IMR-90 (cell line): ENCODE results near the gene PCDHGB7. TPM values are rescaled to one million over a fixed set of nuclear protein-coding genes. Genes with fewer than 3 reads are reported as not detected.

ENCODE experiments used
- ATAC-seq: fragments of 200-7000 bp; cut with Tn5 transposase; 2 replicates; pipeline ENCODE4 v1.9.1; 2020; ENCODE audit warnings: low read depth, mild to moderate bottlenecking, moderate library complexity
- BruUV-seq: library from RNA; stranded (reverse); fragments of 400-500 nt; replicated peaks from 2 replicates; lab custom pipeline; 2021; lab: Mats Ljungman, UMichigan
- CTCF ChIA-PET: fragments of 300-600 bp; formaldehyde crosslinking; extraction: SDS; loops from one replicate; lab custom pipeline; 2021; ENCODE audit warnings: antibody characterized with exemption; lab: Yijun Ruan, JAX
- POLR2A ChIA-PET: fragments of 300-600 bp; sonication (Branson Sonifier 250); formaldehyde crosslinking; loops from one replicate; lab custom pipeline; 2022; ENCODE audit warnings: antibody characterized with exemption; ENCODE audit not compliant: unreplicated experiment; lab: Charles Lee
- DNase-seq: peaks from one replicate; pipeline ENCODE4 v3.0.0; 2013
- H2AFZ ChIP-seq: replicated peaks from 2 replicates; pipeline ENCODE3; 2013; ENCODE audit warnings: low read length, mild to moderate bottlenecking; ENCODE audit not compliant: poor library complexity
- H2AK5ac ChIP-seq: 2 replicates; pipeline ENCODE4 v1.6.1; 2013; ENCODE audit warnings: low read depth, low read length, inconsistent platforms
- H2AK9ac ChIP-seq: replicated peaks from 2 replicates; pipeline ENCODE3; 2013; ENCODE audit warnings: mild to moderate bottlenecking, low read depth, low read length, moderate library complexity; ENCODE audit not compliant: poor library complexity
- H2BK120ac ChIP-seq: 2 replicates; pipeline ENCODE4 v1.6.1; 2013; ENCODE audit warnings: low read depth, low read length, inconsistent platforms
- H2BK15ac ChIP-seq: 3 replicates; pipeline ENCODE4 v1.6.1; 2013; ENCODE audit warnings: low read depth, low read length, inconsistent platforms
- H2BK20ac ChIP-seq: 2 replicates; pipeline ENCODE4 v1.6.1; 2013; ENCODE audit warnings: low read depth, mild to moderate bottlenecking, inconsistent platforms, low read length, moderate library complexity
- H2BK5ac ChIP-seq: 2 replicates; pipeline ENCODE4 v1.6.1; 2013; ENCODE audit warnings: mild to moderate bottlenecking, low read depth, low read length, inconsistent platforms; ENCODE audit not compliant: poor library complexity, severe bottlenecking
- H3K14ac ChIP-seq: replicated peaks from 2 replicates; pipeline ENCODE4 v1.6.1; 2013; ENCODE audit warnings: low read depth, low read length, inconsistent platforms
- H3K18ac ChIP-seq: 2 replicates; pipeline ENCODE4 v1.6.1; 2013; ENCODE audit warnings: low read depth, low read length, control low read depth
- H3K23ac ChIP-seq: 2 replicates; pipeline ENCODE4 v1.6.1; 2013; ENCODE audit warnings: low read depth, low read length, inconsistent platforms
- H3K27ac ChIP-seq: 2 replicates; pipeline ENCODE4 v1.5.1; 2013; ENCODE audit warnings: mild to moderate bottlenecking, control low read depth, low read length; ENCODE audit not compliant: insufficient read depth
- H3K27me3 ChIP-seq: 2 replicates; pipeline ENCODE4 v1.6.1; 2013; ENCODE audit warnings: low read length; ENCODE audit not compliant: control insufficient read depth, insufficient read depth
- H3K36me3 ChIP-seq: 2 replicates; pipeline ENCODE4 v1.6.1; 2013; ENCODE audit warnings: low read length, mixed read lengths; ENCODE audit not compliant: control insufficient read depth, insufficient read depth
- H3K4ac ChIP-seq: 2 replicates; pipeline ENCODE4 v1.6.1; 2013; ENCODE audit warnings: low read depth, low read length, inconsistent platforms
- H3K4me1 ChIP-seq: 2 replicates; pipeline ENCODE4 v1.6.1; 2013; ENCODE audit warnings: low read length, mixed read lengths; ENCODE audit not compliant: control insufficient read depth, insufficient read depth
- H3K4me2 ChIP-seq: 2 replicates; pipeline ENCODE4 v1.6.1; 2013; ENCODE audit warnings: low read depth, mild to moderate bottlenecking, control low read depth, low read length, moderate library complexity
- H3K4me3 ChIP-seq: 2 replicates; pipeline ENCODE4 v1.5.1; 2013; ENCODE audit warnings: low read depth, mild to moderate bottlenecking, control low read depth, low read length, moderate library complexity; ENCODE audit not compliant: insufficient read depth
- H3K56ac ChIP-seq: 2 replicates; pipeline ENCODE4 v1.6.1; 2013; ENCODE audit warnings: low read length, inconsistent platforms; ENCODE audit not compliant: insufficient read depth; ENCODE audit errors: extremely low read depth
- H3K79me1 ChIP-seq, 2 experiments: 2 replicates each; pipeline ENCODE4 v1.6.1; 2013; ENCODE audit warnings: low read length in 2 of 2, inconsistent platforms in 1 of 2, low read depth in 1 of 2
- H3K9ac ChIP-seq: 2 replicates; pipeline ENCODE4 v1.6.1; 2013; ENCODE audit warnings: low read depth, low read length, control low read depth
- H3K9me1 ChIP-seq: 2 replicates; pipeline ENCODE4 v1.6.1; 2013; ENCODE audit warnings: low read length, inconsistent platforms; ENCODE audit not compliant: insufficient read depth
- H3K9me3 ChIP-seq: 2 replicates; pipeline ENCODE4 v1.6.1; 2013; ENCODE audit warnings: low read length; ENCODE audit not compliant: control insufficient read depth, insufficient read depth
- H4K20me1 ChIP-seq: 2 replicates; pipeline ENCODE4 v1.6.1; 2013; ENCODE audit warnings: low read length, inconsistent platforms; ENCODE audit not compliant: insufficient read depth
- H4K5ac ChIP-seq: 2 replicates; pipeline ENCODE4 v1.6.1; 2013; ENCODE audit warnings: mild to moderate bottlenecking, low read depth, low read length, control low read depth
- H4K8ac ChIP-seq, 2 experiments: 2 replicates each; pipeline ENCODE4 v1.6.1; 2013; ENCODE audit warnings: low read depth in 2 of 2, low read length in 2 of 2, control low read depth in 1 of 2, inconsistent platforms in 1 of 2
- H4K91ac ChIP-seq: 2 replicates; pipeline ENCODE4 v1.6.1; 2013; ENCODE audit warnings: low read depth, low read length, inconsistent platforms; ENCODE audit not compliant: insufficient read depth
- BHLHE40 ChIP-seq: fragments of 150-350 bp; IDR thresholded peaks from 2 replicates; pipeline ENCODE4 v1.6.1; 2016; ENCODE audit warnings: mild to moderate bottlenecking, low read depth, low read length
- CEBPB ChIP-seq: IDR thresholded peaks from 2 replicates; pipeline ENCODE4 v1.6.1; 2012; ENCODE audit warnings: low read depth, low read length, improper control_type of control experiment
- MAZ ChIP-seq: IDR thresholded peaks from 2 replicates; pipeline ENCODE4 v1.6.1; 2012; ENCODE audit warnings: low read depth, mild to moderate bottlenecking, low read length, improper control_type of control experiment, moderate library complexity, borderline replicate concordance
- RAD21 ChIP-seq: IDR thresholded peaks from 2 replicates; pipeline ENCODE4 v1.6.1; 2012; ENCODE audit warnings: low read length, improper control_type of control experiment
- RCOR1 ChIP-seq: IDR thresholded peaks from 2 replicates; pipeline ENCODE4 v1.6.1; 2012; ENCODE audit warnings: mild to moderate bottlenecking, low read length, improper control_type of control experiment; ENCODE audit not compliant: insufficient replicate concordance
- RFX5 ChIP-seq: IDR thresholded peaks from 2 replicates; pipeline ENCODE4 v1.8.0; 2012; ENCODE audit warnings: low read depth, mild to moderate bottlenecking, low read length, moderate library complexity
- USF2 ChIP-seq: fragments of 150-350 bp; IDR thresholded peaks from 2 replicates; pipeline ENCODE4 v1.6.1; 2017; ENCODE audit warnings: mild to moderate bottlenecking, antibody characterized with exemption, low read length, low read depth
- WGBS, 2 experiments: methylation state at CpG; one replicate each; pipeline versions ENCODE4 v1.1.5 to v1.1.7; 2013; ENCODE audit warnings: missing lambda C conversion rate in 2 of 2; ENCODE audit not compliant: insufficient read length in 1 of 2; ENCODE audit errors: extremely low coverage in 2 of 2; 5-methylcytosine and 5-hydroxymethylcytosine counted together
- dilution Hi-C: fragments of 300-500 bp; cut with HindIII; formaldehyde crosslinking; loops from one replicate; pipeline ENCODE4 v1.14.3; 2018; ENCODE audit warnings: low sequenced_read_pairs; ENCODE audit not compliant: unreplicated experiment
- in situ Hi-C: fragments of 300-500 bp; cut with MboI; formaldehyde crosslinking; loops from 3 replicates; pipeline ENCODE4 v1.14.3; 2019; ENCODE audit warnings: low sequenced_read_pairs, inconsistent platforms, mixed read lengths
- intact Hi-C: fragments of 100-400 bp; cut with micrococcal nuclease; formaldehyde crosslinking; loops from 2 replicates; pipeline ENCODE4 v1.10.0; 2022
- polyA plus RNA-seq, 3 experiments: library from polyadenylated mRNA; depleted of rRNA; stranded (reverse); fragments of >200 nt; gene quantifications; 2 replicates each; pipeline ENCODE4 v1.2.3, GENCODE V29; 2012; ENCODE audit warnings: low replicate concordance in 1 of 3
- total RNA-seq: library from RNA; depleted of rRNA; stranded (reverse); fragments of >200 nt; gene quantifications from 2 replicates; pipeline ENCODE4 v1.2.3, GENCODE V29; 2012

Gene PCDHGB7
- total and polyA plus RNA-seq, 2 of the 4 experiments (the other 2 are of a cell fraction): 6.3 to 8.1 TPM

- in situ Hi-C loops (loop anchor here (5.0 kb wide), 1 partner anchor 143 kb away; no protein-coding TSS in a partner anchor), intact Hi-C loops (loop anchor here (5.0 kb wide), 1 partner anchor 58 kb away; the partner anchor contains the start of gene PCDHGC3), dilution Hi-C loops (no loop called here)
- H2BK120ac ChIP-seq: no peak overlapping the region
- H3K23ac ChIP-seq: no peak overlapping the region
- DNase-seq (no peak), ATAC-seq (no peak)
- peaks cover 53% of the 10 kb centered on the region for H3K9me3 ChIP-seq
- H2BK15ac ChIP-seq: no peak overlapping the region
- H3K27me3 ChIP-seq: no peaks in the 10 kb centered on the region
- no peak overlapping the region for H2AK5ac ChIP-seq
- no peak overlapping the region for H3K4me2 ChIP-seq
- H2AFZ ChIP-seq: peak overlapping the region; percentile 25
- ChIA-PET POLR2A (no interaction called here), CTCF (interaction anchor here (1.3 to 3.8 kb wide), 3 partner anchors 105 to 141 kb away, joined by 5 to 34 read pairs (median 19); no protein-coding TSS in a partner anchor)
- H3K14ac ChIP-seq: no peak overlapping the region
- H3K36me3 ChIP-seq: peaks cover 29% of the 10 kb centered on the region
- H3K56ac ChIP-seq: no peak overlapping the region
- peaks cover 23 to 25% of the 10 kb centered on the region in 2 experiments for H3K79me1 ChIP-seq
- H4K91ac ChIP-seq: no peak overlapping the region
- H3K9me1 ChIP-seq: no peaks in the 10 kb centered on the region
- no peak overlapping the region for H3K4me3 ChIP-seq
- no peak overlapping the region for H4K5ac ChIP-seq
- no peak overlapping the region for H3K18ac ChIP-seq
- H3K9ac ChIP-seq: no peak overlapping the region
- WGBS, 2 experiments: 50% methylated on average over 58 of the region's 74 CpGs; no CpG with 5 or more reads in 1 of the 2 experiments
- H2BK20ac ChIP-seq: no peak overlapping the region
- no peaks in the 10 kb centered on the region for H4K20me1 ChIP-seq
- H3K4me1 ChIP-seq: no peaks in the 10 kb centered on the region
- H3K27ac ChIP-seq: no peak overlapping the region
- no TSS peak for BruUV-seq
- no peak overlapping the region for H2BK5ac ChIP-seq
- no peak overlapping the region for H2AK9ac ChIP-seq
- no peak overlapping the region for H4K8ac ChIP-seq
- no peak for TF ChIP-seq USF2
- TF ChIP-seq RCOR1: no peak
- no peak for TF ChIP-seq CEBPB
- TF ChIP-seq RAD21: no peak
- no peak for TF ChIP-seq MAZ
- no peak for TF ChIP-seq RFX5
- TF ChIP-seq BHLHE40: no peak
- no peak overlapping the region for H3K4ac ChIP-seq
Measured at GRCh38 chr5:141419074-141419880, 1.8 kb downstream of the PCDHGB7 start.
